Osteoblast (primary cell): ENCODE results near the gene ADGRV1. TPM values are rescaled to one million over a fixed set of nuclear protein-coding genes. Genes with fewer than 3 reads are reported as not detected.
A peak's percentile ranks its signal among the peaks of the same experiment; 100 is the strongest.

Experiments
- DNase-seq: peaks from one replicate; pipeline ENCODE4 v3.0.0; 2011; ENCODE audit warnings: low spot score, mixed read lengths; ENCODE audit not compliant: insufficient read length; ENCODE audit errors: missing footprints
- H2AFZ ChIP-seq: 2 replicates; pipeline ENCODE4 v1.6.0; 2011; ENCODE audit warnings: mild to moderate bottlenecking, low read length
- H3K27ac ChIP-seq: 2 replicates; pipeline ENCODE4 v1.5.1; 2011; ENCODE audit warnings: mild to moderate bottlenecking, low read depth, low read length, moderate library complexity
- H3K27me3 ChIP-seq: 2 replicates; pipeline ENCODE4 v1.6.0; 2012; ENCODE audit warnings: mild to moderate bottlenecking, control low read depth, inconsistent platforms, low read length, moderate library complexity; ENCODE audit not compliant: insufficient read depth
- H3K36me3 ChIP-seq: 2 replicates; pipeline ENCODE4 v1.5.1; 2011; ENCODE audit warnings: mild to moderate bottlenecking, low read length, control low read depth, moderate library complexity; ENCODE audit not compliant: insufficient read depth
- H3K4me1 ChIP-seq: 2 replicates; pipeline ENCODE4 v1.5.1; 2011; ENCODE audit warnings: mild to moderate bottlenecking, low read length, control low read depth, moderate library complexity; ENCODE audit not compliant: insufficient read depth
- H3K4me2 ChIP-seq: 2 replicates; pipeline ENCODE4 v1.6.0; 2011; ENCODE audit warnings: mild to moderate bottlenecking, low read length; ENCODE audit not compliant: insufficient read depth
- H3K4me3 ChIP-seq: fragments of 200-600 bp; sonication (generic); 3 replicates; pipeline ENCODE4 v1.5.1; 2012; ENCODE audit warnings: mild to moderate bottlenecking, low read length, inconsistent platforms; ENCODE audit not compliant: insufficient read depth
- H3K79me2 ChIP-seq: 2 replicates; pipeline ENCODE4 v1.6.0; 2012; ENCODE audit warnings: mild to moderate bottlenecking, low read length, control low read depth, inconsistent platforms; ENCODE audit not compliant: insufficient read depth
- H3K9me3 ChIP-seq: 2 replicates; pipeline ENCODE4 v1.5.1; 2011; ENCODE audit warnings: low read depth, low read length, control low read depth
- H4K20me1 ChIP-seq: 2 replicates; pipeline ENCODE4 v1.6.0; 2012; ENCODE audit warnings: mild to moderate bottlenecking, low read length, control low read depth; ENCODE audit not compliant: insufficient read depth
- total RNA-seq: library from RNA; depleted of rRNA; stranded (reverse); fragments of >200 nt; gene quantifications from 2 replicates; pipeline ENCODE4 v1.2.3, GENCODE V29; 2012
- TF ChIP-seq, protein P1 (sequence below): IDR thresholded peaks from 2 replicates; pipeline ENCODE4 v1.5.1; 2011; ENCODE audit warnings: mild to moderate bottlenecking, low read depth, low read length, moderate library complexity; ENCODE audit errors: extremely low read depth

Gene ADGRV1
- total RNA-seq, 1 donor: under 0.01 TPM

DNA sequence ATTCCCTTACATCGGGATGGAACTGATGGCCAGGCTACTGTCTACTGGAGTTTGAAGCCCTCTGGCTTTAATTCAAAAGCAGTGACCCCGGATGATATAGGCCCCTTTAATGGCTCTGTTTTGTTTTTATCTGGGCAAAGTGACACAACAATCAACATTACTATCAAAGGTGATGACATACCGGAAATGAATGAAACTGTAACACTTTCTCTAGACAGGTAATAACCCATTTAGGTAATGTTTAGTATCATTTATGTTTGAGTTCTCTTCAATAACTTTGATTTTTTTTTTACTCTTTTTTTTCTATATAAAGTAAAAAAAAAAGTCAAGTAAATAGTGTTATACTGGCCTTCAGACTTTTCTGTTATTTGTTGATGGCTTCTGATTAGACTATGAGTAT, 79.1 kb downstream of the ADGRV1 start:
- TF ChIP-seq, protein P1, sequence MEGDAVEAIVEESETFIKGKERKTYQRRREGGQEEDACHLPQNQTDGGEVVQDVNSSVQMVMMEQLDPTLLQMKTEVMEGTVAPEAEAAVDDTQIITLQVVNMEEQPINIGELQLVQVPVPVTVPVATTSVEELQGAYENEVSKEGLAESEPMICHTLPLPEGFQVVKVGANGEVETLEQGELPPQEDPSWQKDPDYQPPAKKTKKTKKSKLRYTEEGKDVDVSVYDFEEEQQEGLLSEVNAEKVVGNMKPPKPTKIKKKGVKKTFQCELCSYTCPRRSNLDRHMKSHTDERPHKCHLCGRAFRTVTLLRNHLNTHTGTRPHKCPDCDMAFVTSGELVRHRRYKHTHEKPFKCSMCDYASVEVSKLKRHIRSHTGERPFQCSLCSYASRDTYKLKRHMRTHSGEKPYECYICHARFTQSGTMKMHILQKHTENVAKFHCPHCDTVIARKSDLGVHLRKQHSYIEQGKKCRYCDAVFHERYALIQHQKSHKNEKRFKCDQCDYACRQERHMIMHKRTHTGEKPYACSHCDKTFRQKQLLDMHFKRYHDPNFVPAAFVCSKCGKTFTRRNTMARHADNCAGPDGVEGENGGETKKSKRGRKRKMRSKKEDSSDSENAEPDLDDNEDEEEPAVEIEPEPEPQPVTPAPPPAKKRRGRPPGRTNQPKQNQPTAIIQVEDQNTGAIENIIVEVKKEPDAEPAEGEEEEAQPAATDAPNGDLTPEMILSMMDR: no peak
- no peak overlapping the region for H3K27ac ChIP-seq
- no peaks in the 10 kb centered on the region for H3K9me3 ChIP-seq
- H4K20me1 ChIP-seq: no peaks in the 10 kb centered on the region
- H3K4me2 ChIP-seq: no peak overlapping the region
- H3K4me1 ChIP-seq: no peaks in the 10 kb centered on the region
- no peak overlapping the region for H2AFZ ChIP-seq
- H3K4me3 ChIP-seq: no peak overlapping the region
- no peaks in the 10 kb centered on the region for H3K36me3 ChIP-seq
- no peak for DNase-seq
- no peaks in the 10 kb centered on the region for H3K27me3 ChIP-seq
- no peaks in the 10 kb centered on the region for H3K79me2 ChIP-seq

DNA sequence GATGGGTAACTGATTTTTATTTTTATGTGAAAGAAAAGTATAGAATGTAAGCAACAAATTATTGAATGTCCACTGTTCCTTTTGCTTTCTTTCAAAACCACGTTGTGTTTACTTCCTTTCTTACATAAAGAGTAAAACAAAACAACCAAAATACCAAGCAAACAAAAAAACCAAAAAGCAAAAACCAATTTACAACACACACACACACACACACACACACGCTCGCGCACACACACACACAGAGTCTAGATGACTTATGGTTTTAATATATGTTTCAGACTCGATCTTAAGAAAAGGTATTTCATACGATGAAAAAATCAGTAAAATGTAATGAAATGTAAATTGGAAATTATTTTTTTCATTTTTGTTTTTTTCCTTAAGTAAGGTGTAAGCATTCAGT, 80.3 kb downstream of the ADGRV1 start:
- Histone ChIP-seq H3K27me3 (no peaks in the 10 kb centered on the region), H3K79me2 (no peaks in the 10 kb centered on the region), H4K20me1 (no peaks in the 10 kb centered on the region), H2AFZ (no peak overlapping the region), H3K4me1 (no peaks in the 10 kb centered on the region), H3K4me3 (no peak overlapping the region), H3K9me3 (no peaks in the 10 kb centered on the region), H3K27ac (no peak overlapping the region), H3K36me3 (no peaks in the 10 kb centered on the region), H3K4me2 (peak overlapping the region; percentile 33)
- TF ChIP-seq, protein P1: no peak
- no peak for DNase-seq

DNA sequence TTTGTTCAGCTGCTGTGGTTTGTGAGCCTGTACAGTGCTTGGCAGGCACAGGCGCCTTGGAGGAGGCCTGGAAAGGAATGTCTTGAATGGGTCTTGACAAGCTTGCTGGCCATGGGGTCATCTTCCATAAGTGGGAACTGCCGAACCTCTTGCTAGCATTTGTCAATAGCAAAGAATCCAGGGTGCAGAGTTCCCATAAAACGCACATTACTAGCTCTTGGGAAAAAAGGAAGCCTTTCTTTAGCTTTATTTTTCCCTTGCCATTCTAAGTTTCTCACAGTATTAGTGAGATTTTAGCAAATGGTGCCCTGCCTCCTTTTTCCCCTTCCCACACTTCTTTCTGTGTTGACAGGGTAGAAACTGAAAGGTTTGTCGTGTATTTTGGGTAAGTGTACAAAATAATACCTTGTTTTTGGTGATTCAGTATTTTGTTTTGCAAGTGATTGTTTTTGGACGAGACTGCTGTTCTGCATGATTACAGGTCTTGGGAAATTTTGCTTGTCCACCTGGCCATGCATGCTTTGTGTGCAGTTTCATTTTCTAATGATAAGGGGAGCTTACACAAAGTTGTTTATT, 82.0 kb downstream of the ADGRV1 start:
- H3K36me3 ChIP-seq: no peaks in the 10 kb centered on the region
- no peaks in the 10 kb centered on the region for H3K9me3 ChIP-seq
- TF ChIP-seq, protein P1: no peak
- no peaks in the 10 kb centered on the region for H3K27me3 ChIP-seq
- no peaks in the 10 kb centered on the region for H3K79me2 ChIP-seq
- no peaks in the 10 kb centered on the region for H4K20me1 ChIP-seq
- H2AFZ ChIP-seq: peak overlapping the region; percentile 2
- H3K4me2 ChIP-seq: no peak overlapping the region
- no peak for DNase-seq
- H3K4me1 ChIP-seq: no peaks in the 10 kb centered on the region
- H3K27ac ChIP-seq: no peak overlapping the region
- no peak overlapping the region for H3K4me3 ChIP-seq

DNA sequence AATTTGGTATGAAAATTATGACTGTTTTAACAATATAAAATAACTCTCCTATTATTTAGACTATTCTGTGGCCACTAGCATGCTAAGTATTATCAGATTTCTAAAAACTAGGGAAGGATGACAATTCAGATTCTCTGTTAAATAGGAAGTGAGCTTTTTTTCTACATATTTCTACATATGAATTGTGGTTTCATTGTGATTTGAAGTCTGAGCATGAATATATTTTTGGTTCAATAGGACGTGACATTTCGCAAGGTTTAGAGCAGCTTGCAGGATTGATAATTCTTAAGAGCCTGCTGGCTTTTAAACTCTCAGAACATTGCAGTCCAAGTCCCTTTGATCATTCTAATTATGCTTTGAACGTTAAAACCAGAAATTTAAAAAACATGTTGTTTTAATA, 82.9 kb downstream of the ADGRV1 start:
- Histone ChIP-seq H2AFZ (no peak overlapping the region), H3K79me2 (no peaks in the 10 kb centered on the region), H3K4me2 (no peak overlapping the region), H3K4me1 (no peaks in the 10 kb centered on the region), H3K27ac (no peak overlapping the region), H4K20me1 (no peaks in the 10 kb centered on the region), H3K27me3 (no peaks in the 10 kb centered on the region), H3K9me3 (no peaks in the 10 kb centered on the region), H3K4me3 (no peak overlapping the region), H3K36me3 (no peaks in the 10 kb centered on the region)
- TF ChIP-seq, protein P1: no peak
- no peak for DNase-seq
